HepG2 (cell line): ENCODE results near the gene COL4A2. TPM values are rescaled to one million over a fixed set of nuclear protein-coding genes. Genes with fewer than 3 reads are reported as not detected.

Experiments
- ATAC-seq: fragments of 200-7000 bp; cut with Tn5 transposase; 3 replicates; pipeline ENCODE4 v1.9.1; 2020; ENCODE audit warnings: mild to moderate bottlenecking, moderate library complexity
- BruUV-seq: library from RNA; stranded (reverse); fragments of 400-500 nt; replicated peaks from 2 replicates; lab custom pipeline; 2021; lab: Mats Ljungman, UMichigan
- CTCF ChIA-PET: fragments of 300-600 bp; formaldehyde crosslinking; extraction: SDS; loops from one replicate; lab custom pipeline; 2021; ENCODE audit warnings: low total read pairs, inconsistent platforms, low intra/inter-chr PET ratio; lab: Yijun Ruan, JAX
- POLR2A ChIA-PET: fragments of 350-600 bp; sonication (Branson Sonifier 250); formaldehyde crosslinking; loops from one replicate; lab custom pipeline; 2020; ENCODE audit warnings: antibody characterized with exemption, inconsistent platforms; lab: Yijun Ruan, JAX
- DNase-seq: peaks from one replicate; pipeline ENCODE4 v3.0.0-alpha.2; 2015; ENCODE audit warnings: low spot score
- FAIRE-seq: peaks from 3 replicates; lab custom pipeline; 2011; peaks lifted over from hg19 to GRCh38; lab: Jason Lieb, UNC
- H2AFZ ChIP-seq: one replicate; pipeline ENCODE4 v1.6.1; 2011; ENCODE audit warnings: low read length, inconsistent platforms
- H3K27ac ChIP-seq: fragments of 300-600 bp; 3 replicates; pipeline ENCODE4 v1.8.0; 2011; ENCODE audit warnings: mixed run types, mild to moderate bottlenecking, mixed read lengths, low read length, inconsistent platforms; ENCODE audit not compliant: insufficient read depth; ENCODE audit errors: extremely low read length
- H3K27me3 ChIP-seq, 2 experiments: fragments of 200-600 bp in 1 of 2; 2 replicates in 1 of 2; 3 replicates in 1 of 2; pipeline versions ENCODE4 v1.6.0 to v1.8.0; 2011; ENCODE audit warnings: low read length in 2 of 2, mild to moderate bottlenecking in 2 of 2, moderate library complexity in 2 of 2, inconsistent platforms in 1 of 2; ENCODE audit not compliant: insufficient read depth in 2 of 2, control insufficient read depth in 1 of 2
- H3K36me3 ChIP-seq, 2 experiments: fragments of 200-600 bp in 1 of 2; replicated peaks in 1 of 2; 2 replicates in 1 of 2; 3 replicates in 1 of 2; pipeline versions ENCODE4 v1.5.1 to v1.8.0; 2011; ENCODE audit warnings: low read length in 2 of 2, inconsistent platforms in 1 of 2; ENCODE audit not compliant: insufficient read depth in 2 of 2, control insufficient read depth in 1 of 2
- H3K4me1 ChIP-seq: 2 replicates; pipeline ENCODE4 v1.5.1; 2012; ENCODE audit warnings: low read length, inconsistent platforms; ENCODE audit not compliant: insufficient read depth
- H3K4me2 ChIP-seq: 2 replicates; pipeline ENCODE4 v1.6.0; 2011; ENCODE audit warnings: low read depth, low read length, inconsistent platforms
- H3K4me3 ChIP-seq, 3 experiments: fragments of 200-600 bp in 1 of 3; sonication (generic), shearing (Covaris generic) in 1 of 3; replicated peaks in 1 of 3; 2 replicates each; pipeline ENCODE4 v1.5.1; 2011 to 2016; ENCODE audit warnings: low read length in 3 of 3, inconsistent platforms in 2 of 3, low read depth in 2 of 3, mild to moderate bottlenecking in 2 of 3, control low read depth in 1 of 3, mixed read lengths in 1 of 3; ENCODE audit not compliant: insufficient read depth in 1 of 3
- H3K79me2 ChIP-seq: one replicate; pipeline ENCODE4 v1.6.1; 2011; ENCODE audit warnings: low read length, inconsistent platforms; ENCODE audit not compliant: insufficient read depth
- H3K9ac ChIP-seq: 2 replicates; pipeline ENCODE4 v1.6.0; 2011; ENCODE audit warnings: mild to moderate bottlenecking, low read depth, low read length, inconsistent platforms; ENCODE audit not compliant: insufficient read depth
- H3K9me3 ChIP-seq: 2 replicates; pipeline ENCODE4 v1.5.1; 2012; ENCODE audit warnings: mild to moderate bottlenecking, low read length
- H4K20me1 ChIP-seq: 2 replicates; pipeline ENCODE4 v1.6.0; 2011; ENCODE audit warnings: inconsistent platforms, mild to moderate bottlenecking, low read length, moderate library complexity; ENCODE audit not compliant: insufficient read depth
- ATM ChIP-seq: fragments of 450-650 bp; IDR thresholded peaks from 2 replicates; pipeline ENCODE4 v1.7.1; 2017; ENCODE audit warnings: mild to moderate bottlenecking, borderline replicate concordance
- ATRX ChIP-seq: sonication (generic); formaldehyde crosslinking; IDR thresholded peaks from 2 replicates; pipeline ENCODE4 v1.4.0; 2020; ENCODE audit warnings: missing genetic modification reagents, borderline replicate concordance
- EP300 ChIP-seq, 3 experiments: sonication (generic) in 1 of 3; formaldehyde crosslinking in 1 of 3; IDR thresholded peaks; 2 replicates each; pipeline versions ENCODE4 v1.5.1 to v1.6.1; 2011 to 2020; ENCODE audit warnings: low read depth in 2 of 3, low read length in 2 of 3, borderline replicate concordance in 1 of 3, improper control_type of control experiment in 1 of 3, mild to moderate bottlenecking in 1 of 3, missing genetic modification reagents in 1 of 3, moderate library complexity in 1 of 3
- NFRKB ChIP-seq: fragments of 450-650 bp; IDR thresholded peaks from 2 replicates; pipeline ENCODE4 v1.6.1; 2017
- PAWR ChIP-seq: sonication (generic); formaldehyde crosslinking; IDR thresholded peaks from 2 replicates; pipeline ENCODE4 v1.4.0; 2020; ENCODE audit warnings: missing genetic modification reagents, mild to moderate bottlenecking, borderline replicate concordance
- STAT5B ChIP-seq: sonication (generic); formaldehyde crosslinking; IDR thresholded peaks from 2 replicates; pipeline ENCODE4 v1.4.0; 2020; ENCODE audit warnings: missing genetic modification reagents
- TBX2 ChIP-seq: sonication (generic); formaldehyde crosslinking; IDR thresholded peaks from 2 replicates; pipeline ENCODE4 v1.5.0; 2020; ENCODE audit warnings: missing genetic modification reagents, mild to moderate bottlenecking, borderline replicate concordance
- ZNF362 ChIP-seq: sonication (generic); formaldehyde crosslinking; IDR thresholded peaks from 2 replicates; pipeline ENCODE4 v1.4.0; 2020; ENCODE audit warnings: missing genetic modification reagents, mild to moderate bottlenecking, borderline replicate concordance
- ZNF558 ChIP-seq: sonication (generic); formaldehyde crosslinking; IDR thresholded peaks from 2 replicates; pipeline ENCODE4 v1.9.0; 2022; ENCODE audit warnings: mild to moderate bottlenecking, missing genetic modification reagents, borderline replicate concordance
- ZNF770 ChIP-seq: sonication (generic); formaldehyde crosslinking; IDR thresholded peaks from 2 replicates; pipeline ENCODE4 v1.5.0; 2020; ENCODE audit warnings: mild to moderate bottlenecking, missing genetic modification reagents
- WGBS: methylation state at CpG from one replicate; pipeline ENCODE4 v1.1.6; 2017; ENCODE audit warnings: low lambda C conversion rate; 5-methylcytosine and 5-hydroxymethylcytosine counted together
- in situ Hi-C: cut with HindIII; loops from 2 replicates; pipeline ENCODE4 v1.10.0; 2017; ENCODE audit warnings: low pct_unique_long_range_greater_than_20kb; ENCODE audit not compliant: extremely low pct_ligation_motif_present
- intact Hi-C: fragments of 100-400 bp; cut with micrococcal nuclease; formaldehyde crosslinking; loops from one replicate; pipeline ENCODE4 v1.10.0; 2022; ENCODE audit not compliant: unreplicated experiment
- polyA plus RNA-seq, 8 experiments: library from polyadenylated mRNA; depleted of rRNA in 3 of 8; stranded (reverse) in 7 of 8; unstranded in 1 of 8; fragments of >200 nt; fragmentation: Illumina TruSeq in 4 of 8; extraction: Trizol in 4 of 8; gene quantifications; 2 replicates each; pipeline versions ENCODE4 v1.2.1 to v1.2.3, GENCODE V29; 2011 to 2016; ENCODE audit warnings: low read depth in 4 of 8, missing spikeins in 1 of 8, mixed read lengths in 1 of 8; ENCODE audit not compliant: insufficient read depth in 1 of 8
- total RNA-seq, 5 experiments: library from RNA; depleted of rRNA; stranded (reverse); fragments of >200 nt; fragmentation: Illumina TruSeq; extraction: Trizol; gene quantifications; 2 replicates each; pipeline ENCODE4 v1.2.3, GENCODE V29; 2016; ENCODE audit warnings: low read depth in 1 of 5
- TF ChIP-seq, protein P1 (sequence below): sonication (generic); formaldehyde crosslinking; IDR thresholded peaks from 2 replicates; pipeline ENCODE4 v1.5.1; 2020; ENCODE audit warnings: missing genetic modification reagents, mild to moderate bottlenecking, borderline replicate concordance
- TF ChIP-seq, protein P2 (sequence below): sonication (generic); formaldehyde crosslinking; IDR thresholded peaks from 2 replicates; pipeline ENCODE4 v1.5.0; 2020; ENCODE audit warnings: missing genetic modification reagents
- TF ChIP-seq, protein P3 (sequence below): sonication (generic); formaldehyde crosslinking; IDR thresholded peaks from 2 replicates; pipeline ENCODE4 v1.4.0; 2020; ENCODE audit warnings: missing genetic modification reagents, borderline replicate concordance

COL4A2 gene
- total and polyA plus RNA-seq, 2 of the 13 experiments (the other 11 are each of a cell fraction or from before 2014, with no cell fraction given) = 0.22 to 1.9 TPM

GRCh38 chr13:110257408-110257807 lies 49.7 kb upstream of the COL4A2 start:
- POLR2A ChIA-PET = no interaction called here
- no peak for TF ChIP-seq ZNF770 (CRISPR knock-in tag)
- TF ChIP-seq, protein P1, sequence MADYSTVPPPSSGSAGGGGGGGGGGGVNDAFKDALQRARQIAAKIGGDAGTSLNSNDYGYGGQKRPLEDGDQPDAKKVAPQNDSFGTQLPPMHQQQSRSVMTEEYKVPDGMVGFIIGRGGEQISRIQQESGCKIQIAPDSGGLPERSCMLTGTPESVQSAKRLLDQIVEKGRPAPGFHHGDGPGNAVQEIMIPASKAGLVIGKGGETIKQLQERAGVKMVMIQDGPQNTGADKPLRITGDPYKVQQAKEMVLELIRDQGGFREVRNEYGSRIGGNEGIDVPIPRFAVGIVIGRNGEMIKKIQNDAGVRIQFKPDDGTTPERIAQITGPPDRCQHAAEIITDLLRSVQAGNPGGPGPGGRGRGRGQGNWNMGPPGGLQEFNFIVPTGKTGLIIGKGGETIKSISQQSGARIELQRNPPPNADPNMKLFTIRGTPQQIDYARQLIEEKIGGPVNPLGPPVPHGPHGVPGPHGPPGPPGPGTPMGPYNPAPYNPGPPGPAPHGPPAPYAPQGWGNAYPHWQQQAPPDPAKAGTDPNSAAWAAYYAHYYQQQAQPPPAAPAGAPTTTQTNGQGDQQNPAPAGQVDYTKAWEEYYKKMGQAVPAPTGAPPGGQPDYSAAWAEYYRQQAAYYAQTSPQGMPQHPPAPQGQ (CRISPR knock-in tag) = no peak
- TF ChIP-seq, protein P2, sequence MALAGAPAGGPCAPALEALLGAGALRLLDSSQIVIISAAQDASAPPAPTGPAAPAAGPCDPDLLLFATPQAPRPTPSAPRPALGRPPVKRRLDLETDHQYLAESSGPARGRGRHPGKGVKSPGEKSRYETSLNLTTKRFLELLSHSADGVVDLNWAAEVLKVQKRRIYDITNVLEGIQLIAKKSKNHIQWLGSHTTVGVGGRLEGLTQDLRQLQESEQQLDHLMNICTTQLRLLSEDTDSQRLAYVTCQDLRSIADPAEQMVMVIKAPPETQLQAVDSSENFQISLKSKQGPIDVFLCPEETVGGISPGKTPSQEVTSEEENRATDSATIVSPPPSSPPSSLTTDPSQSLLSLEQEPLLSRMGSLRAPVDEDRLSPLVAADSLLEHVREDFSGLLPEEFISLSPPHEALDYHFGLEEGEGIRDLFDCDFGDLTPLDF (CRISPR knock-in tag) = no peak
- TF ChIP-seq TBX2 (CRISPR knock-in tag) = no peak
- TF ChIP-seq NFRKB = no peak
- TF ChIP-seq ZNF558 (CRISPR knock-in tag) = no peak
- no peak for TF ChIP-seq ZNF362 (CRISPR knock-in tag)
- TF ChIP-seq STAT5B (CRISPR knock-in tag) = no peak
- TF ChIP-seq PAWR (CRISPR knock-in tag) = no peak
- no peak for TF ChIP-seq ATRX (CRISPR knock-in tag)
- no peak for TF ChIP-seq EP300 (IDR thresholded peaks at IDR 0.05; ENCODE audit: low read depth in 2 of 2, low read length in 2 of 2)
- no peak for TF ChIP-seq EP300 (CRISPR knock-in tag; IDR thresholded peaks at IDR 0.05; ENCODE audit: borderline replicate concordance)
- TF ChIP-seq ATM = no peak
- TF ChIP-seq, protein P3, sequence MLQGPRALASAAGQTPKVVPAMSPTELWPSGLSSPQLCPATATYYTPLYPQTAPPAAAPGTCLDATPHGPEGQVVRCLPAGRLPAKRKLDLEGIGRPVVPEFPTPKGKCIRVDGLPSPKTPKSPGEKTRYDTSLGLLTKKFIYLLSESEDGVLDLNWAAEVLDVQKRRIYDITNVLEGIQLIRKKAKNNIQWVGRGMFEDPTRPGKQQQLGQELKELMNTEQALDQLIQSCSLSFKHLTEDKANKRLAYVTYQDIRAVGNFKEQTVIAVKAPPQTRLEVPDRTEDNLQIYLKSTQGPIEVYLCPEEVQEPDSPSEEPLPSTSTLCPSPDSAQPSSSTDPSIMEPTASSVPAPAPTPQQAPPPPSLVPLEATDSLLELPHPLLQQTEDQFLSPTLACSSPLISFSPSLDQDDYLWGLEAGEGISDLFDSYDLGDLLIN (CRISPR knock-in tag) = no peak

More at GRCh38 chr13:110257408-110257807, 49.7 kb upstream of the COL4A2 start:
- ATAC-seq = no peak
- intact Hi-C loops = no loop called here
- Histone ChIP-seq H3K4me1 (peaks cover 5% of the 10 kb centered on the region), H3K27ac (no peak overlapping the region), H3K4me3 (no peak overlapping the region), H3K4me2 (no peak overlapping the region), H2AFZ (no peak overlapping the region), H4K20me1 (no peaks in the 10 kb centered on the region), H3K27me3 (peaks cover 0 to 1% of the 10 kb centered on the region in 2 experiments; a peak in 1 of 5 replicates), H3K9me3 (no peaks in the 10 kb centered on the region), H3K79me2 (no peaks in the 10 kb centered on the region), H3K9ac (no peak overlapping the region), H3K36me3 (no peaks in the 10 kb centered on the region)
- in situ Hi-C loops = no loop called here
- BruUV-seq = no TSS peak
- CTCF ChIA-PET = no interaction called here
- DNase-seq = no peak
- FAIRE-seq = no peak
- 40% methylated on average over 3 of the region's 3 CpGs for WGBS
